Neural crest cell (in vitro differentiated cells): ENCODE data around the gene SKP1. TPM values are rescaled to one million over a fixed set of nuclear protein-coding genes. Genes with fewer than 3 reads are reported as not detected.
A peak's percentile ranks its signal among the peaks of the same experiment; 100 is the strongest.
"Not testable (repeated sequence)": the region's sequence is repeated elsewhere in the genome, so short reads cannot be mapped to it uniquely, and the experiment has no call there.

ENCODE experiments used
- DNase-seq: peaks from one replicate; pipeline ENCODE4 v3.0.0; 2021; ENCODE audit warnings: low read depth, mixed read lengths, low spot score
- H3K27ac Mint-ChIP-seq: one replicate; pipeline ENCODE4 v1.8.0; 2021; ENCODE audit warnings: mild to moderate bottlenecking, mixed read lengths; ENCODE audit not compliant: unreplicated experiment
- H3K27me3 Mint-ChIP-seq: 2 replicates; pipeline ENCODE4 v1.8.0; 2021; ENCODE audit warnings: low read depth, mild to moderate bottlenecking, mixed read lengths
- H3K36me3 Mint-ChIP-seq: 2 replicates; pipeline ENCODE4 v1.8.0; 2021; ENCODE audit warnings: low read depth, mild to moderate bottlenecking, mixed read lengths
- H3K4me1 Mint-ChIP-seq: 2 replicates; pipeline ENCODE4 v1.8.0; 2021; ENCODE audit warnings: mixed read lengths
- H3K4me3 Mint-ChIP-seq: one replicate; pipeline ENCODE4 v1.8.0; 2021; ENCODE audit warnings: mild to moderate bottlenecking, mixed read lengths
- H3K9me3 Mint-ChIP-seq: 2 replicates; pipeline ENCODE4 v1.8.0; 2021; ENCODE audit warnings: mixed read lengths
- total RNA-seq: library from RNA; stranded (reverse); gene quantifications from 2 replicates; pipeline ENCODE4 v1.2.1, GENCODE V29; 2021
- TF ChIP-seq, protein P1 (sequence below): fragments of 200-600 bp; sonication (generic); conservative IDR thresholded peaks from 2 replicates; pipeline ENCODE4 v1.5.0; 2021; ENCODE audit warnings: antibody characterized with exemption, mild to moderate bottlenecking

SKP1 gene
- total RNA-seq, 1 donor from 2014 or later: 340 TPM

DNA sequence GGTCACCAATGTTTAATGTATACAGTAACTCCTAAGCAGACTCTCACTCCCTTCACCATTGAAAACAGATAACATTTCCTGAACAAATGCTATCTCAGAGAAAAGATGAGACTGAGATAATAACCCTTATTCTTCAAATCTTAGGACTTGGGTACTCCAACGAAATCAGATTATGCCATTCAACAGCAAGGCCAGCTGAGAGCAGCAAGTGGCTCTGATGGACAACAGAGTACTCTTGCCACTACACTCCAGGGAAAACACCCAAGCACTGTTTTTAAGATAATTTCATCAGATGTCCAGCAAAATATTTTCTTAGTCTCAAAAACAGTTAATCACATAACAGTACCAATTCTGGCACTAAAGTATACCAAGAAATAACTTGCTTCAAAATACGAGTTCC, 39.0 kb upstream of the SKP1 start:
- Mint-ChIP-seq H3K4me1 (peaks cover 31% of the 10 kb centered on the region), H3K27ac (peak overlapping the region; percentile 27), H3K36me3 (peaks cover 27% of the 10 kb centered on the region), H3K4me3 (no peak overlapping the region), H3K27me3 (no peaks in the 10 kb centered on the region), H3K9me3 (peaks cover 8% of the 10 kb centered on the region)
- no peak for DNase-seq
- TF ChIP-seq, protein P1, sequence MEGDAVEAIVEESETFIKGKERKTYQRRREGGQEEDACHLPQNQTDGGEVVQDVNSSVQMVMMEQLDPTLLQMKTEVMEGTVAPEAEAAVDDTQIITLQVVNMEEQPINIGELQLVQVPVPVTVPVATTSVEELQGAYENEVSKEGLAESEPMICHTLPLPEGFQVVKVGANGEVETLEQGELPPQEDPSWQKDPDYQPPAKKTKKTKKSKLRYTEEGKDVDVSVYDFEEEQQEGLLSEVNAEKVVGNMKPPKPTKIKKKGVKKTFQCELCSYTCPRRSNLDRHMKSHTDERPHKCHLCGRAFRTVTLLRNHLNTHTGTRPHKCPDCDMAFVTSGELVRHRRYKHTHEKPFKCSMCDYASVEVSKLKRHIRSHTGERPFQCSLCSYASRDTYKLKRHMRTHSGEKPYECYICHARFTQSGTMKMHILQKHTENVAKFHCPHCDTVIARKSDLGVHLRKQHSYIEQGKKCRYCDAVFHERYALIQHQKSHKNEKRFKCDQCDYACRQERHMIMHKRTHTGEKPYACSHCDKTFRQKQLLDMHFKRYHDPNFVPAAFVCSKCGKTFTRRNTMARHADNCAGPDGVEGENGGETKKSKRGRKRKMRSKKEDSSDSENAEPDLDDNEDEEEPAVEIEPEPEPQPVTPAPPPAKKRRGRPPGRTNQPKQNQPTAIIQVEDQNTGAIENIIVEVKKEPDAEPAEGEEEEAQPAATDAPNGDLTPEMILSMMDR: no peak

DNA sequence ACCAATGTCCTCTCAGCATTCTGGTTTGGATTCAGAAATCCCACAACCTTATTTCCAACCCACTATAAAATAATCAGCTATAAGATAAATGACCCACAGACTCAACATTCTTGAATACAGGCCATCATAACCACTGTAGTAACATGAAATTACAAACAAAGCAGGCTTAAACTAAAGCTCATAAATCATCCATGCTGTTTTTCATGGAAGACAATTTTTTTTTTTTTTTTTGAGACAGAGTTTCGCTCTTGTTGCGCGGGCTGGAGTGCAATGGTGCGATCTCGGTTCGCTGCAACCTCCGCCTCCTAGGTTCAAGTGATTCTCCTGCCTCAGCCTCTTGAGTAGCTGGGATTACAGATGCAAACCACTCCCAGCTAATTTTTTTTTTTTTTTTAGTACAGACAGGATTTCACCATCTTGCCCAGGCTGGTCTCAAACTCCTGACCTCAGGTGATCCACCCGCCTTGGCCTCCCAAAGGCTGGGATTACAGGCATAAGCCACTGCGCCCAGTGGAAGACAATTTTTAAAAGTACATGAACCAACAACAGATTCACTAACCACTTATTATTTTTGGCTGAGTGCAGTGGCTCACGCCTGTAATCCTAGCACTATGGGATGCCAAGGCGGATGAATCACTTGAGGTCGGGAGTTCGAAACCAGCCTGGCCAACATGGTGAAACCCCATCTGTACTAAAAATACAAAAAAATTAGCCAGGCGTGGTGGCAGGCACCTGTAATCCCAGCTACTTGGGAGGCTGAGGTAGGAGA, 34.7 kb upstream of the SKP1 start:
- H3K27ac Mint-ChIP-seq, H3K9me3 Mint-ChIP-seq, DNase-seq, H3K27me3 Mint-ChIP-seq, H3K4me3 Mint-ChIP-seq: not testable (repeated sequence)
- Mint-ChIP-seq H3K4me1 (peaks cover 12% of the 10 kb centered on the region), H3K36me3 (peaks cover 19% of the 10 kb centered on the region)

DNA sequence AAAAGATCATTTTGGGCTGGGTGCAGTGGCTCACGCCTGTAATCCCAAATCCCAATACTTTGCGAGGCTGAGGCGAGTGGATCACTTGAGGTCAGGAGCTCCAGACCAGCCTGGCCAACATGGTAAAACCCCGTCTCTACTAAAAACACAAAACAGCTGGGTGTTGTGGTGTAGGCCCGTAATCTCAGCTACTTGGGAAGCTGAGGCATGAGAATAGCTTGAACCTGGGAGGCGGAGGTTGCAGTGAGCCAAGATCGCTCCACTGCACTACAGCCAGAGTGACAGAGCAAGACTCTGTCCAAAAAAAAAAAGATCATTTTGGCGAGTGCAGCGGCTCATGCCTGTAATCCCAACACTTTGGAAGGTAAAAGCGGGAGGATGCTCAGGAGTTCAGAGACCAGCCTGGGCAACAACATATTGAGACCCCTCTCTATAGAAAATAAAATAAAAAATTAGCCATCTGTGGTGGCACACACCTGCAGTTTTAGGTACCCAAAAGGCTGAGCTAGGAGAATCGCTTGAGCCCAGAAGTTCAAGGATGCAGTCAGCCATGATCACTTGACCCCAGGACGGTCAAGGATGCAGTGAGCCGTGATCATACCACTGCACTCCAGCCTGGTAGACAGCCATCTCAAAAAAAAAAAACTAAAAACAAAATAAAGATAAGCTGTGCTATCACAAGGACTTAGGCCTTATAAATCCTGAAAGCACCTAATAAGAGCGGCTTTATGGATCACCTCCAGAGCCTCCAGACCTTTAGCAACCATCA, 32.9 kb upstream of the SKP1 start:
- Mint-ChIP-seq H3K4me3 (no peak overlapping the region), H3K27me3 (no peaks in the 10 kb centered on the region), H3K4me1 (peaks cover 18% of the 10 kb centered on the region), H3K36me3 (peaks cover 17% of the 10 kb centered on the region), H3K27ac (no peak overlapping the region), H3K9me3 (peaks cover 8% of the 10 kb centered on the region)
- DNase-seq: no peak
- TF ChIP-seq, protein P1: no peak

DNA sequence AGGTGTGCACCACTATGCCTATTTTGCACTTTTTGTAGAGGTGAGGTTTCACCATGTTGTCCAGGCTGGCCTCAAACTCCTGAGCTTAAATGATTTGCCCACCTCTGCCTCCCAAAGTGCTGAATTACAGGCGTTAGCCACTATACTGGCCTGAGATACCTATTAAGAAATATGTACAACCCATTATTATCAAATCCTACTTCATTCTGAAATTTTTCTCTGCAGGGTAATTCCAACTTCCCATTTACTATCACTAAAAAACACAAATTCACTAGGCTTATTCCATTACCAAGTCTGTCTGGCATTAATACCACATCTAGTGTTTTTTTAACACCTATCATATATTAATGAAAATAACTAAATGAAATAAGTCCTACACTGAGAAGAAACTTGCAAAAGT, 30.9 kb upstream of the SKP1 start:
- no peak for DNase-seq
- no peak overlapping the region for H3K4me3 Mint-ChIP-seq
- TF ChIP-seq, protein P1: no peak
- H3K27ac Mint-ChIP-seq: no peak overlapping the region
- no peaks in the 10 kb centered on the region for H3K27me3 Mint-ChIP-seq
- peaks cover 4% of the 10 kb centered on the region for H3K9me3 Mint-ChIP-seq
- peaks cover 18% of the 10 kb centered on the region for H3K4me1 Mint-ChIP-seq
- peaks cover 13% of the 10 kb centered on the region for H3K36me3 Mint-ChIP-seq

DNA sequence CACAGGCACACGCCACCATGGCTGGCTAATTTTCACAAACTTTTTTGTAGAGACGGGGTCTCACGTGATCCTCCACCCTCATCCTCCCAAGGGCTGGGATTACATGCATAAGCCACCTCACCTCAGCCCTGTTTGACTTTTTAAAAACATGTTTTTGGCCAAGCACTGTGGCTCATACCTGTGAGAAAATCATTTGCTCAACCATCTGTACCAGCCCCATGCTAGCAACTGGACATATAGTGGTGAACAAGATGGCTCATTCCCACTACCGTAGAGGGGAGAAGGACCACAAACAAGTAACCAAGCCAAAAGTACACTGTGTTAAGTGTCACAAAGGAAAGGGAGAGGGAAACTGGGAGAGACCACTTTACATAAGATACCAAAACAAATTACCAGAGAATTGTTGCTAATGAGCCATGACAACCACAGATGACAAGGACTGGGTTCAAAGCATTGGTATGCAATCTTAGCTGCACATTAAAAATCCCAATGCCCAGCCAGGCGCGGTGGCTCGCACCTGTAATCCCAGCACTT, 29.9 kb upstream of the SKP1 start:
- DNase-seq: no peak
- Mint-ChIP-seq H3K27ac (no peak overlapping the region), H3K4me1 (peaks cover 12% of the 10 kb centered on the region), H3K27me3 (no peaks in the 10 kb centered on the region), H3K9me3 (no peaks in the 10 kb centered on the region), H3K36me3 (peaks cover 15% of the 10 kb centered on the region), H3K4me3 (no peak overlapping the region)
- TF ChIP-seq, protein P1: no peak

DNA sequence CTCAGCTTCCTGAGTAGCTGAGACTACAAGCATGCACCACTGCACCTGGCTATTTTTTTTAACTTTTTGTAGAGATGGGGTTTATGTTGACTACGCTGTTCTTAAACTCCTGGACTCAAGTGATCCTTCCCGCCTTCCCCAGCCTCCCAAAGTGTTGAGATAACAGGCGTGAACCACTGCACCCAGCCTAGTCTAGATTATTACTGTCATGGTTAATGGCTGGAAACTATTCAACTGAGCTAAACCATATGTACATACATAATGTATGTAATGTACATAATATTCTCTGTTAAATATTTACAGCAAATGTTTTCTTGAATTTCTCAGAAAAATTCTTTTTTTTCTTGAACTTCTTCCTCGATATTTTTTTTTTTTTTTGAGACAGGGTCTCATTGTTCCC, 27.8 kb upstream of the SKP1 start:
- peaks cover 20% of the 10 kb centered on the region for H3K36me3 Mint-ChIP-seq

More for the DNA sequence above, 27.8 kb upstream of the SKP1 start:
- Mint-ChIP-seq H3K4me1 (peaks cover 12% of the 10 kb centered on the region), H3K27ac (no peak overlapping the region), H3K9me3 (no peaks in the 10 kb centered on the region), H3K27me3 (no peaks in the 10 kb centered on the region), H3K4me3 (no peak overlapping the region)
- no peak for DNase-seq
- TF ChIP-seq, protein P1: no peak
